CD8-positive, alpha-beta memory T cell (primary cell): ENCODE results near the gene ANKFN1. TPM values are rescaled to one million over a fixed set of nuclear protein-coding genes. Genes with fewer than 3 reads are reported as not detected.

Source experiments
- CTCF ChIA-PET: fragments of 350-600 bp; sonication (Branson Sonifier 250); formaldehyde crosslinking; loops from one replicate; lab custom pipeline; 2021; ENCODE audit warnings: antibody characterized with exemption; lab: Charles Lee
- POLR2A ChIA-PET: fragments of 350-600 bp; sonication (Branson Sonifier 250); formaldehyde crosslinking; loops from one replicate; lab custom pipeline; 2021; ENCODE audit warnings: antibody characterized with exemption; lab: Charles Lee
- DNase-seq, 5 donors: peaks; one replicate each; pipeline versions ENCODE4 v3.0.0 to v3.0.0-alpha.2; 2020 to 2022; ENCODE audit warnings: mixed read lengths in 1 of 5
- H3K27ac ChIP-seq: one replicate; pipeline ENCODE4 v1.7.0; 2013; ENCODE audit warnings: low read depth, mild to moderate bottlenecking, low read length, moderate library complexity
- H3K27me3 ChIP-seq: 2 replicates; pipeline ENCODE4 v1.7.0; 2013; ENCODE audit warnings: low read length, mild to moderate bottlenecking; ENCODE audit not compliant: insufficient read depth, poor library complexity, severe bottlenecking
- H3K36me3 ChIP-seq: 2 replicates; pipeline ENCODE4 v1.7.0; 2013; ENCODE audit warnings: mild to moderate bottlenecking, low read length, moderate library complexity; ENCODE audit not compliant: insufficient read depth
- H3K4me1 ChIP-seq: 2 replicates; pipeline ENCODE4 v1.7.0; 2013; ENCODE audit warnings: mild to moderate bottlenecking, low read length, moderate library complexity; ENCODE audit not compliant: insufficient read depth
- H3K4me3 ChIP-seq: 2 replicates; pipeline ENCODE4 v1.7.0; 2013; ENCODE audit warnings: mild to moderate bottlenecking, low read length
- H3K9me3 ChIP-seq: 2 replicates; pipeline ENCODE4 v1.7.0; 2013; ENCODE audit warnings: mild to moderate bottlenecking, low read length
- H3K27ac Mint-ChIP-seq, 8 donors: one replicate each; pipeline ENCODE4 v1.8.0; 2020 to 2021; ENCODE audit warnings: mixed read lengths in 8 of 8, mild to moderate bottlenecking in 6 of 8, inconsistent platforms in 3 of 8, moderate library complexity in 3 of 8
- H3K27me3 Mint-ChIP-seq, 2 donors: one replicate each; pipeline ENCODE4 v1.8.0; 2020 to 2021; ENCODE audit warnings: mixed read lengths in 2 of 2, mild to moderate bottlenecking in 1 of 2, moderate library complexity in 1 of 2
- H3K36me3 Mint-ChIP-seq, 3 donors: one replicate each; pipeline ENCODE4 v1.8.0; 2020 to 2021; ENCODE audit warnings: mixed read lengths in 3 of 3, inconsistent platforms in 1 of 3, mild to moderate bottlenecking in 1 of 3
- H3K4me1 Mint-ChIP-seq, 3 donors: one replicate each; pipeline ENCODE4 v1.8.0; 2020 to 2021; ENCODE audit warnings: mixed read lengths in 3 of 3, inconsistent platforms in 1 of 3, mild to moderate bottlenecking in 1 of 3
- H3K4me3 Mint-ChIP-seq, 7 donors: one replicate each; pipeline ENCODE4 v1.8.0; 2020 to 2021; ENCODE audit warnings: mixed read lengths in 7 of 7, mild to moderate bottlenecking in 6 of 7, moderate library complexity in 4 of 7, inconsistent platforms in 2 of 7
- H3K9me3 Mint-ChIP-seq, 5 donors: one replicate each; pipeline ENCODE4 v1.8.0; 2020 to 2022; ENCODE audit warnings: mixed read lengths in 5 of 5, mild to moderate bottlenecking in 3 of 5, moderate library complexity in 2 of 5, inconsistent platforms in 1 of 5
- polyA plus RNA-seq: library from polyadenylated mRNA; unstranded; fragments of 300-500 nt; fragmentation: Illumina TruSeq; gene quantifications from one replicate; pipeline ENCODE4 v1.2.3, GENCODE V29; 2021
- total RNA-seq, 2 experiments: library from RNA; stranded (reverse); gene quantifications; one replicate each; pipeline ENCODE4 v1.2.3, GENCODE V29; 2021

Gene ANKFN1
- total and polyA plus RNA-seq, 3 experiments from 2014 or later, result not detected

GRCh38 chr17:56359518-56359917 is 206.2 kb downstream of the ANKFN1 start:
- Histone ChIP-seq H3K9me3 (no peaks in the 10 kb centered on the region), H3K4me1 (no peaks in the 10 kb centered on the region), H3K4me3 (no peak overlapping the region), H3K27me3 (no peaks in the 10 kb centered on the region), H3K27ac (no peak overlapping the region), H3K36me3 (no peaks in the 10 kb centered on the region)
- Mint-ChIP-seq H3K27me3 (peaks cover 10 to 12% of the 10 kb centered on the region in 2 donors), H3K27ac (peak overlapping the region in 1 of 8 donors; percentile 39), H3K4me1 (no peaks in the 10 kb centered on the region), H3K4me3 (no peak overlapping the region), H3K9me3 (no peaks in the 10 kb centered on the region), H3K36me3 (no peaks in the 10 kb centered on the region)
- CTCF ChIA-PET, result no interaction called here
- DNase-seq, result no peak
- POLR2A ChIA-PET, result no interaction called here

DNA sequence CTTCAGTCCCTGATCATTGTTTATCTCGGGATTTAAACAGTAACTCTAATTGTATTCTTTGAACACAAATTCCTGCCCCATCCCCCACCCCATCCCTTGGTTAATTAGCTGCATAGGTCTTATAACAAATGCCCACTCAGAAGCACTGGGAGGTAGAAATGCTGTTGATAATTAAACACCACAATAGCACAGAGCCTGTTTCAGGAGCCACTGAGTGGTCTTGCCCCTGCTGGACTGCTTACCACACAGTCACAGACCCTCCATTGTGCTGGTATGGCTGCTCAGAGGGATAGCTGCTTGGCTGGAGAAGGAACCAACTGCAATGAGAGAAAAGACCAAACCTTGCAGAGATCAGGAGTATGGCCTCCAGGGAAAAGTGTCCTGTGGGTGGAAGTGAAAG is 214.1 kb downstream of the ANKFN1 start:
- no peak overlapping the region for H3K4me3 ChIP-seq
- Mint-ChIP-seq H3K9me3 (no peaks in the 10 kb centered on the region), H3K27me3 (peaks cover 2 to 6% of the 10 kb centered on the region in 2 donors), H3K27ac (no peak overlapping the region), H3K4me3 (no peak overlapping the region), H3K36me3 (no peaks in the 10 kb centered on the region), H3K4me1 (no peaks in the 10 kb centered on the region)
- H3K36me3 ChIP-seq, result no peaks in the 10 kb centered on the region
- POLR2A ChIA-PET, result no interaction called here
- H3K9me3 ChIP-seq, result no peaks in the 10 kb centered on the region
- no peak overlapping the region for H3K27ac ChIP-seq
- H3K27me3 ChIP-seq, result no peaks in the 10 kb centered on the region
- DNase-seq, result no peak
- CTCF ChIA-PET, result no interaction called here
- no peaks in the 10 kb centered on the region for H3K4me1 ChIP-seq

DNA sequence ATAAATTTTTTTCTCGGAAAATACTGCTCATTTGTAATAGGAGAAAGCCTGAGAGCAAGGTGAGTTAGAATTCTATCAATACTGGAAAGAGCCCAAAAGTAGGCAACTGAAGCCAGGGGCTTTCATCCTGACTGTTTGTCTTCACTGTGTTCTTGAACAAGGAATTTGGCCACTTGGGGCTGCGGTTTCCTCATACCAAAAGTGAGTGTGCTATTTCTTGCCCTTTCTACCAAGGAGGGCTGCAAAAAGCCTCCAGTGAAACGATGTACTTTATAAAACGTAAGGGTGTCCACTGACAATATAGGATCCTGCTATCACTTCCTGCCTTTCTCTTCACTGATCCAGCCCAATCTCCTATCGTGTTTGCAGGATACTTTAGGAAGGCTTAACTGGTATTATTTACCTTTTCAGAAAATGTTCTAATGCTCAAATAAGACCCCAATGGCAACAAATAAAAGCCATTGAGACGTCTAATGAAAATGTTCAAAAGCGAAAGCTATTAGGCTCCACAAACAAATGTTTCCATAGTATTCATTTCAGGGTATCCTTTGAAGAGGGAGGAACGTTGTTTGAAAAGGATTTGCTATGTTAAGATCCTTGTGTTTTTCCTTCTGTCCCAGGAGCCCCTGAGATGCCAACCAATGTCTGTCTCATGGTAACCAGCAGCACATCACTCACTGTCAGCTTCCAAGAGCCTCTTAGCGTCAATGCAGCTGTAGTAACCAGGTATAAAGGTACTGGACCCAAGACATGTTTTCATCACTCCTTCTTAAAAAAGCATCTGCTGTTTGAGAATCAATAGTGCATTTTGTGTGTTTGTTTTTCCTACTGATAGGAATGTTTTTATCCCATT is 220.9 kb downstream of the ANKFN1 start:
- Mint-ChIP-seq H3K27me3 (peaks cover 0 to 5% of the 10 kb centered on the region in 2 donors), H3K9me3 (peaks cover 0 to 5% (median 0%) of the 10 kb centered on the region in 5 donors), H3K36me3 (no peaks in the 10 kb centered on the region), H3K27ac (no peak overlapping the region), H3K4me1 (no peaks in the 10 kb centered on the region), H3K4me3 (no peak overlapping the region)
- Histone ChIP-seq H3K9me3 (no peaks in the 10 kb centered on the region), H3K4me3 (no peak overlapping the region), H3K36me3 (no peaks in the 10 kb centered on the region), H3K27me3 (no peaks in the 10 kb centered on the region), H3K27ac (no peak overlapping the region), H3K4me1 (no peaks in the 10 kb centered on the region)
- DNase-seq, result no peak
- ChIA-PET CTCF (no interaction called here), POLR2A (no interaction called here)

- H3K36me3 Mint-ChIP-seq, result no peaks in the 10 kb centered on the region
These were observed 236.1 kb downstream of the ANKFN1 start for GRCh38 chr17:56389356-56389755.

DNA sequence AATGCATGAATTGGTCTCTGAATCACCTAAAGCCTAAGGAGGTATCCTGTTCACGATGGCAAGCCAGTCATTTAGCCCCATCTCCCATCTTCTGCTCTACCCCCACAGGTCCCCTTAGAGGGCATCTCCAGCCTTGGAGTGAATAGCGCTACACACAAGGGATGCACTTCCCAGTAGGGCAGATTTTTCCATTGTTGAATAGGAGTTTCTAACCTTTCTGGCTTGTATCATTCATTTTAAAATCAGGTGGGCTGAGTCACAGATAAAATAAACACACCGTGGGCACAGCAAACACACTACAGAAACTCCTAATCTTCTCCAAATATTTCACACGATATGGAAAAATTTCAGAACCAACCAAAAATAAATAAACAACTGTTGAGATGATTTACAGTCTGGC is 239.0 kb downstream of the ANKFN1 start:
- Mint-ChIP-seq H3K27me3 (peaks cover 0 to 3% of the 10 kb centered on the region in 2 donors), H3K4me3 (no peak overlapping the region), H3K4me1 (no peaks in the 10 kb centered on the region), H3K36me3 (no peaks in the 10 kb centered on the region), H3K9me3 (peaks cover 0 to 8% (median 5%) of the 10 kb centered on the region in 5 donors), H3K27ac (no peak overlapping the region)
- no peak for DNase-seq
- Histone ChIP-seq H3K4me1 (no peaks in the 10 kb centered on the region), H3K36me3 (no peaks in the 10 kb centered on the region), H3K9me3 (no peaks in the 10 kb centered on the region), H3K27ac (no peak overlapping the region), H3K27me3 (no peaks in the 10 kb centered on the region), H3K4me3 (no peak overlapping the region)
- ChIA-PET POLR2A (no interaction called here), CTCF (no interaction called here)

More at GRCh38 chr17:56389356-56389755, 236.1 kb downstream of the ANKFN1 start:
- H3K36me3 ChIP-seq, result no peaks in the 10 kb centered on the region
- Mint-ChIP-seq H3K27ac (no peak overlapping the region), H3K9me3 (peaks cover 0 to 8% (median 5%) of the 10 kb centered on the region in 5 donors), H3K27me3 (peaks cover 0 to 3% of the 10 kb centered on the region in 2 donors), H3K4me1 (no peaks in the 10 kb centered on the region), H3K4me3 (no peak overlapping the region)
- H3K4me3 ChIP-seq, result no peak overlapping the region
- H3K27me3 ChIP-seq, result no peaks in the 10 kb centered on the region
- no peaks in the 10 kb centered on the region for H3K9me3 ChIP-seq
- ChIA-PET CTCF (no interaction called here), POLR2A (no interaction called here)
- DNase-seq, result no peak
- H3K27ac ChIP-seq, result no peak overlapping the region
- no peaks in the 10 kb centered on the region for H3K4me1 ChIP-seq

GRCh38 chr17:56393156-56393555 is 239.9 kb downstream of the ANKFN1 start:
- H3K4me3 Mint-ChIP-seq, result no peak overlapping the region
- POLR2A ChIA-PET, result no interaction called here
- no peaks in the 10 kb centered on the region for H3K4me1 ChIP-seq

DNA sequence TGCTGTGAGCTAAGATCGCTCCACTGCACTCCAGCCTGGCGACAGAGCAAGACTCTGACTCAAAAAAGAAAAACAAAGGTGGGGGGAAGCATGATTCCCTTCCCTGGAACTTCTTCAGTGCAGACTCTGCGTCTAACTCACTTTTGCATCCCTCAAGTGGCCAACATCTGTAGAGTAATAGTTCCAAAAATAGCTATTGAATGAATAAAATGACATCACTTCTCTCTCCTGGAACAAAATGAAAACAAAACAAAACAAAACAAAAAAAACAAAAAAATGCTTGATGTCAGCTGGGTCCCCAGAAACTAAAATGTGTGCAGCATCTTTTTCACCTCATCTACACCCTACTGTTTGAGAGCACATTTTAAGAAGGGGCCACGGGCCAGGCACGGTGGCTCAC is 242.5 kb downstream of the ANKFN1 start:
- Histone ChIP-seq H3K36me3 (no peaks in the 10 kb centered on the region), H3K27me3 (no peaks in the 10 kb centered on the region), H3K4me1 (no peaks in the 10 kb centered on the region), H3K9me3 (no peaks in the 10 kb centered on the region), H3K27ac (no peak overlapping the region), H3K4me3 (no peak overlapping the region)
- Mint-ChIP-seq H3K4me1 (no peaks in the 10 kb centered on the region), H3K27me3 (peaks cover 0 to 3% of the 10 kb centered on the region in 2 donors), H3K9me3 (peaks cover 0 to 7% (median 0%) of the 10 kb centered on the region in 5 donors), H3K27ac (no peak overlapping the region), H3K36me3 (no peaks in the 10 kb centered on the region), H3K4me3 (no peak overlapping the region)
- POLR2A ChIA-PET, result no interaction called here
- DNase-seq, result no peak
- CTCF ChIA-PET, result no interaction called here

More at GRCh38 chr17:56393156-56393555, 239.9 kb downstream of the ANKFN1 start:
- no peak overlapping the region for H3K4me3 ChIP-seq
- no peaks in the 10 kb centered on the region for H3K9me3 ChIP-seq
- Mint-ChIP-seq H3K36me3 (no peaks in the 10 kb centered on the region), H3K27ac (no peak overlapping the region), H3K4me1 (no peaks in the 10 kb centered on the region), H3K27me3 (peaks cover 0 to 3% of the 10 kb centered on the region in 2 donors), H3K9me3 (peaks cover 0 to 8% (median 5%) of the 10 kb centered on the region in 5 donors)
- CTCF ChIA-PET, result no interaction called here
- H3K27ac ChIP-seq, result no peak overlapping the region
- H3K36me3 ChIP-seq, result no peaks in the 10 kb centered on the region
- no peak for DNase-seq
- no peaks in the 10 kb centered on the region for H3K27me3 ChIP-seq

DNA sequence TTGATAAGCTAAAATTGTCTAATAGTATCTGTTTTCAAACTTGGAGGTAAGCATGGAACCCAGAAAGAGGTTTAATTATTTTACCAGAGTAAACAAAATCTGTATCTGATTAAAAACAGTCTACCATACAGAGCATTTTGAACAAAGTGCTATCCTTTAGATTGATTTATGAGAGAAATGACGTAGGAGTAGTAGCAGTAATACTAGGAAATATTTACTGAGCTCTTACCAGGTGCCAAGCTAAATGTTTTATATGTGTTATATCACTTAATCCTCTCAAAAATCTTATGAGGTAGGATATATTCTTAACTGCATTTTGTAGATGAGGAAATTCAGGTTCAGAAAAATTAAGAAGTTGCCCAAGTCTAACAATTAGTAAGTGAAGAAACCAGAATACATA is 253.8 kb downstream of the ANKFN1 start:
- Histone ChIP-seq H3K9me3 (no peaks in the 10 kb centered on the region), H3K4me1 (no peaks in the 10 kb centered on the region), H3K4me3 (no peak overlapping the region), H3K27me3 (no peaks in the 10 kb centered on the region), H3K36me3 (no peaks in the 10 kb centered on the region), H3K27ac (no peak overlapping the region)
- Mint-ChIP-seq H3K4me1 (no peaks in the 10 kb centered on the region), H3K4me3 (no peak overlapping the region), H3K9me3 (peaks cover 0 to 5% (median 0%) of the 10 kb centered on the region in 5 donors), H3K36me3 (no peaks in the 10 kb centered on the region), H3K27ac (no peak overlapping the region), H3K27me3 (peaks cover 2 to 20% of the 10 kb centered on the region in 2 donors)
- POLR2A ChIA-PET, result no interaction called here
- CTCF ChIA-PET, result no interaction called here
- no peak for DNase-seq
